ENCODE results near the gene STN1. TPM values are rescaled to one million over a fixed set of nuclear protein-coding genes. Genes with fewer than 3 reads are reported as not detected.

Gene STN1
- total and polyA plus RNA-seq, 2 of the 8 experiments (the other 6 are each of a cell fraction or from before 2014, with no cell fraction given): 10.1 to 12.4 TPM

DNA sequence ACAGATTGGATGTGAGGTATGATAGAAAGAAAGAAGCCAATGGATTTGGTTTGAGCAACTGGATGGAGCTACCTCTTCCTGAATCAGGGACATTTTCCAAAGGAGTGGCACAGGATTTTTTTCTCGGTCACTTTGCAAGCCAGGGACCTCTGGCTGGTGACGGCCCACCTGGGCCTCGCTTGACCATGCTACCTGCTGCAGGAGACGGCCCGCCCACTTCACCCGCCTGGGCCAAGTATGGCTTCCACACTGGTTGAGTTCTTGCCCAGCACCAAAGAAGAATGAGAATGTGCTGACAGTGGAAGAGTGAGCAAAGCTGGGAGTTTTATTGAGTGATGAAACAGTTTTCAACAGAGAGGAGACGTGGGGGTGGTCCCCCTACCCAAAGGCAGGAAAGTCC, 38.2 kb downstream of the STN1 start:
- no peak overlapping the region for H2BK120ac ChIP-seq (replicated peaks; ENCODE audit: low read depth, low read length)
- CTCF ChIA-PET (ENCODE audit: partially characterized antibody): interaction anchor here (11.7 kb wide), 1 partner anchor 169 kb away, joined by 193 read pairs; no protein-coding TSS in a partner anchor

More for the DNA sequence above, 38.2 kb downstream of the STN1 start:
- no peak overlapping the region for H3K9ac ChIP-seq (replicated peaks in 1 of 4; ENCODE audit: extremely low read depth in 1 of 4, low read depth in 3 of 4, low read length in 3 of 4)
- WGBS, 2 experiments (ENCODE audit: extremely low coverage in 1 of 2, insufficient coverage in 1 of 2, insufficient read length in 1 of 2, insufficient replicate concordance in 2 of 2, low coverage in 1 of 2, low lambda C conversion rate in 2 of 2, missing lambda C conversion rate in 1 of 2): 92% methylated on average over 7 of the region's 7 CpGs; no CpG with 5 or more reads in 1 of the 2 experiments
- no peak overlapping the region for H3K27ac ChIP-seq (ENCODE audit: low read depth, low read length)
- no peak overlapping the region for H2AK5ac ChIP-seq (ENCODE audit: low read depth, low read length)
- DNase-seq (ENCODE audit: low read depth in 1 of 2, low spot score in 2 of 2) (no peak), FAIRE-seq (no peak)
- H3K4me2 ChIP-seq (ENCODE audit: insufficient read depth in 1 of 2, low read depth in 2 of 2, low read length in 2 of 2): no peak overlapping the region
- H3K79me2 ChIP-seq (ENCODE audit: control insufficient read depth in 1 of 2, insufficient read depth in 2 of 2, low read length in 2 of 2): no peaks in the 10 kb centered on the region
- H3K79me1 ChIP-seq (ENCODE audit: low read depth, low read length): no peaks in the 10 kb centered on the region
- no peaks in the 10 kb centered on the region for H3K23me2 ChIP-seq (ENCODE audit: low read depth, low read length)
- TF ChIP-seq CHD1 (IDR thresholded peaks at IDR 0.05; ENCODE audit: low read depth, low read length) (no peak), GABPA (IDR thresholded peaks at IDR 0.05; ENCODE audit: borderline replicate concordance, insufficient read depth, low read length) (no peak), POU5F1 (IDR thresholded peaks at IDR 0.05; ENCODE audit: low read depth, low read length) (no peak), TAF7 (optimal IDR thresholded peaks at IDR 0.05; ENCODE audit: borderline replicate concordance, low read depth, low read length) (no peak), TAF1 (IDR thresholded peaks at IDR 0.05; ENCODE audit: low read depth, low read length) (no peak)
- no peak overlapping the region for H4K91ac ChIP-seq (replicated peaks; ENCODE audit: insufficient read length, low read length)
- H3K23ac ChIP-seq (ENCODE audit: insufficient read length): no peak overlapping the region
- H4K8ac ChIP-seq (ENCODE audit: extremely low read depth, insufficient read depth, low read length): no peak overlapping the region; the same call in 1 of the 2 replicates
- no peaks in the 10 kb centered on the region for H4K20me1 ChIP-seq (replicated peaks in 1 of 2; ENCODE audit: control insufficient read depth in 1 of 2, insufficient read depth in 2 of 2, low read length in 2 of 2)
- H3K4me1 ChIP-seq (replicated peaks in 1 of 4; ENCODE audit: control insufficient read depth in 3 of 4, insufficient read depth in 4 of 4, low read length in 3 of 4): peaks cover 0 to 2% (median 0%) of the 10 kb centered on the region in 4 experiments; a peak in 1 of 7 replicates
- no peak overlapping the region for H3K56ac ChIP-seq (replicated peaks; ENCODE audit: insufficient read length, low read depth, low read length)
- no peaks in the 10 kb centered on the region for H3K9me3 ChIP-seq (ENCODE audit: insufficient read depth in 2 of 2, low read depth in 1 of 2, low read length in 1 of 2)
- no peak overlapping the region for H2BK20ac ChIP-seq (ENCODE audit: low read length)
- H3K4me3 ChIP-seq (ENCODE audit: extremely low read depth in 1 of 4, insufficient read depth in 2 of 4, low read depth in 3 of 4, low read length in 4 of 4): no peak overlapping the region
- no peak overlapping the region for H2AFZ ChIP-seq (ENCODE audit: low read length)
- POLR2A ChIA-PET (ENCODE audit: partially characterized antibody): interaction anchor here (0.9 kb wide), 1 partner anchor 242 kb away, joined by 4 read pairs; the partner anchor contains the start of gene SFR1
- H3K4ac ChIP-seq (replicated peaks; ENCODE audit: insufficient read length, low read depth, low read length): no peak overlapping the region
- no peak overlapping the region for H3K14ac ChIP-seq (ENCODE audit: insufficient read length)
- no peaks in the 10 kb centered on the region; a peak in 1 of 8 replicates for H3K36me3 ChIP-seq (ENCODE audit: control insufficient read depth in 2 of 4, insufficient read depth in 4 of 4, low read length in 3 of 4)
- H2BK12ac ChIP-seq (ENCODE audit: low read depth, low read length): no peak overlapping the region
- H2BK15ac ChIP-seq (ENCODE audit: low read length): no peak overlapping the region
- H3K18ac ChIP-seq (ENCODE audit: extremely low read depth, low read length): no peak overlapping the region
- no peak overlapping the region for H2BK5ac ChIP-seq (ENCODE audit: low read depth, low read length)
- H3K27me3 ChIP-seq (replicated peaks in 1 of 4; ENCODE audit: control insufficient read depth in 3 of 4, extremely low read depth in 1 of 4, insufficient read depth in 3 of 4, low read length in 3 of 4): no peaks in the 10 kb centered on the region
- H4K5ac ChIP-seq (ENCODE audit: insufficient read length, low read depth, low read length): no peak overlapping the region

Measured in H1 (cell line).